Hindlimb muscle (tissue), 1 donor: ENCODE data around the gene UCK1. TPM values are rescaled to one million over a fixed set of nuclear protein-coding genes. Genes with fewer than 3 reads are reported as not detected.

Experiments
- DNase-seq: peaks from one replicate; pipeline ENCODE4 v3.0.0-alpha.2; 2013
- polyA plus RNA-seq: library from polyadenylated mRNA; unstranded; fragments of 120-200 nt; gene quantifications from one replicate; pipeline ENCODE4 v1.2.1, GENCODE V29; 2013; ENCODE audit not compliant: insufficient read length

UCK1 gene
- polyA plus RNA-seq, 1 donor: 27.1 TPM

DNA sequence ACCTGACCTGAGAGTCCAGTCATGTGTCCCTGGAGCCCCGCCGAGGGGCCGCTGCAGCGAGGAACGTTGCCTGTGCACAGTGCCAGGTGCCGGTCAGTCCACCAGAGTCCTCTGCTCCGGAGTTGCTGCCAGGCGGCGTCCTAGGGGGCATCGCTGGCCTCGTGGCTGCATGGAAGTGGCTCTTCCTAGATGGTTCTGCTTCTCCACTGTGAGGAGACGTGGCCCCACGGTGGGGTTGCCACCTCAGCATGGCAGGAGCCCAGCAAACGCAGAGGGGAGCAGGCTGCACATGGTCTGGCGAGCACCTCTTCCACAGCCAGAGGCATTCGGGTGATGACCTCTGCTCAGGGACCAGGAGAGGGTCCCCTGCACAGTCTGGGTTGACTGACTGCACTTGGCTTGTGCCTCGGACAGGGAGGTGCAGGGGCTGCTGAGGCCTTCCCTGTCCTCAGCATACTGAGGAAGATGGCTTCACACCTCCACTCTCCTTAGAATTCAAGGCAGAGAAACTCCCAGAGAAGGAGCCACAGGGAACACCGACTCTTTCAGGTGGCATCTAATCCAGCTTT, 54.2 kb downstream of the UCK1 start:
- no peak for DNase-seq

- DNase-seq: no peak
Measured at GRCh38 chr9:131475956-131476776, 54.9 kb downstream of the UCK1 start.

GRCh38 chr9:131475111-131475955, 55.7 kb downstream of the UCK1 start:
- DNase-seq: no peak

GRCh38 chr9:131474711-131475110, 56.4 kb downstream of the UCK1 start:
- DNase-seq: no peak

- DNase-seq: no peak
Measured at GRCh38 chr9:131473891-131474290, 57.2 kb downstream of the UCK1 start.

Other genes with a start within 250 kb of the UCK1 start
- gene PLPP7, start 241.5 kb downstream of the UCK1 start, polyA plus RNA-seq: 51.0 TPM
- gene PRRC2B, start 137.2 kb downstream of the UCK1 start, polyA plus RNA-seq: 174 TPM
- 29.9 TPM for gene POMT1, start 28.3 kb downstream of the UCK1 start, polyA plus RNA-seq
- gene PRRT1B, start 14.3 kb upstream of the UCK1 start, polyA plus RNA-seq: not detected
- gene RAPGEF1, start 208.8 kb upstream of the UCK1 start, polyA plus RNA-seq: 122 TPM